SK-N-SH (cell line): ENCODE data around the gene TSPAN7. TPM values are rescaled to one million over a fixed set of nuclear protein-coding genes. Genes with fewer than 3 reads are reported as not detected.

Experiments used
- CTCF ChIA-PET: fragments of 300-600, 350-600 bp; formaldehyde crosslinking; extraction: SDS; loops from one replicate; lab custom pipeline; 2021; lab: Yijun Ruan, JAX
- POLR2A ChIA-PET: fragments of 350-600 bp; sonication (Branson Sonifier 250); formaldehyde crosslinking; extraction: SDS; loops from one replicate; lab custom pipeline; 2020; ENCODE audit warnings: antibody characterized with exemption, inconsistent platforms; lab: Yijun Ruan, JAX
- DNase-seq: peaks from one replicate; pipeline ENCODE4 v3.0.0; 2012
- H2AFZ ChIP-seq: fragments of 200-600 bp; sonication (generic); 2 replicates; pipeline ENCODE4 v1.8.1; 2016; ENCODE audit warnings: antibody characterized with exemption, mild to moderate bottlenecking, low read depth
- H3F3A ChIP-seq: fragments of 200-600 bp; sonication (generic); replicated peaks from 2 replicates; pipeline ENCODE3; 2016; ENCODE audit warnings: antibody characterized with exemption, mild to moderate bottlenecking; ENCODE audit not compliant: insufficient read depth
- H3K27ac ChIP-seq, 2 experiments: fragments of 200-500 bp in 1 of 2; fragments of 200-600 bp in 1 of 2; sonication (Bioruptor generic) in 1 of 2; sonication (generic), shearing (Covaris generic) in 1 of 2; 2 replicates each; pipeline versions ENCODE4 v1.5.1 to v1.6.1; 2014 to 2016; ENCODE audit warnings: low read depth in 2 of 2, inconsistent platforms in 1 of 2, low read length in 1 of 2, mild to moderate bottlenecking in 1 of 2, mixed read lengths in 1 of 2
- H3K27me3 ChIP-seq: fragments of 200-600 bp; sonication (generic), shearing (Covaris generic); 2 replicates; pipeline ENCODE4 v1.6.1; 2016; ENCODE audit warnings: mixed run types; ENCODE audit not compliant: insufficient read depth
- H3K36me3 ChIP-seq, 2 experiments: fragments of 200-500 bp in 1 of 2; fragments of 200-600 bp in 1 of 2; sonication (Bioruptor generic) in 1 of 2; sonication (generic) in 1 of 2; replicated peaks in 1 of 2; 2 replicates each; pipeline versions ENCODE3 to v1.5.1; 2014 to 2016; ENCODE audit warnings: low read length in 1 of 2, mild to moderate bottlenecking in 1 of 2; ENCODE audit not compliant: insufficient read depth in 2 of 2, control insufficient read depth in 1 of 2
- H3K4me1 ChIP-seq, 2 experiments: fragments of 200-500 bp in 1 of 2; fragments of 200-600 bp in 1 of 2; sonication (Bioruptor generic) in 1 of 2; sonication (generic), shearing (Covaris generic) in 1 of 2; 2 replicates each; pipeline versions ENCODE4 v1.5.1 to v1.6.1; 2014 to 2016; ENCODE audit warnings: low read depth in 1 of 2, low read length in 1 of 2, mixed run types in 1 of 2; ENCODE audit not compliant: insufficient read depth in 2 of 2, control insufficient read depth in 1 of 2
- H3K4me2 ChIP-seq: fragments of 200-600 bp; sonication (generic), shearing (Covaris generic); 2 replicates; pipeline ENCODE4 v1.6.1; 2017; ENCODE audit warnings: mixed run types
- H3K4me3 ChIP-seq, 2 experiments: fragments of 200-500 bp in 1 of 2; fragments of 200-600 bp in 1 of 2; sonication (Bioruptor generic) in 1 of 2; sonication (generic), shearing (Covaris generic) in 1 of 2; 2 replicates each; pipeline versions ENCODE4 v1.5.1 to v1.8.1; 2014 to 2016; ENCODE audit warnings: low read depth in 2 of 2, inconsistent platforms in 1 of 2, low read length in 1 of 2, mild to moderate bottlenecking in 1 of 2, mixed read lengths in 1 of 2, moderate library complexity in 1 of 2
- H3K79me2 ChIP-seq: fragments of 200-600 bp; sonication (generic); 2 replicates; pipeline ENCODE4 v1.8.1; 2017; ENCODE audit warnings: mild to moderate bottlenecking; ENCODE audit not compliant: insufficient read depth
- H3K9ac ChIP-seq: fragments of 200-600 bp; sonication (generic); 2 replicates; pipeline ENCODE4 v1.6.1; 2017; ENCODE audit warnings: mixed run types
- H3K9me2 ChIP-seq: fragments of 200-600 bp; sonication (generic); 2 replicates; pipeline ENCODE4 v1.6.1; 2017; ENCODE audit warnings: mixed run types
- H3K9me3 ChIP-seq: fragments of 200-600 bp; sonication (generic); 2 replicates; pipeline ENCODE4 v1.6.1; 2017; ENCODE audit warnings: mixed run types, mild to moderate bottlenecking, moderate library complexity
- H4K20me1 ChIP-seq: fragments of 200-600 bp; sonication (generic); 2 replicates; pipeline ENCODE4 v1.6.1; 2017; ENCODE audit warnings: mild to moderate bottlenecking, mixed run types; ENCODE audit not compliant: insufficient read depth
- ELF1 ChIP-seq: IDR thresholded peaks from 2 replicates; pipeline ENCODE4 v1.4.0; 2012
- EP300 ChIP-seq, 2 experiments: IDR thresholded peaks; 2 replicates each; pipeline versions ENCODE4 v1.4.0 to v1.6.1; 2012; ENCODE audit warnings: borderline replicate concordance in 1 of 2, low read depth in 1 of 2, low read length in 1 of 2
- FOXM1 ChIP-seq: IDR thresholded peaks from 2 replicates; pipeline ENCODE4 v1.4.0; 2012; ENCODE audit warnings: low read depth, mild to moderate bottlenecking
- GABPA ChIP-seq: IDR thresholded peaks from 2 replicates; pipeline ENCODE4 v1.4.0; 2012; ENCODE audit warnings: low read depth, mild to moderate bottlenecking
- GATA2 ChIP-seq: sonication (generic); formaldehyde crosslinking; IDR thresholded peaks from 2 replicates; pipeline ENCODE4 v1.5.0; 2020; ENCODE audit warnings: mild to moderate bottlenecking, missing genetic modification reagents
- MEF2A ChIP-seq: IDR thresholded peaks from 2 replicates; pipeline ENCODE4 v1.4.0; 2012; ENCODE audit warnings: low read depth, borderline replicate concordance
- MXI1 ChIP-seq: IDR thresholded peaks from 2 replicates; pipeline ENCODE4 v1.6.1; 2012; ENCODE audit warnings: mild to moderate bottlenecking, low read depth, low read length, improper control_type of control experiment
- POLR2AphosphoS5 ChIP-seq: IDR thresholded peaks from 2 replicates; pipeline ENCODE4 v1.6.1; 2012; ENCODE audit warnings: low read depth, low read length
- RAD21 ChIP-seq: IDR thresholded peaks from 2 replicates; pipeline ENCODE4 v1.6.1; 2012; ENCODE audit warnings: mild to moderate bottlenecking, low read length
- RXRA ChIP-seq: IDR thresholded peaks from 2 replicates; pipeline ENCODE4 v1.4.0; 2012; ENCODE audit warnings: low read depth, mild to moderate bottlenecking, borderline replicate concordance
- TAF1 ChIP-seq: IDR thresholded peaks from 2 replicates; pipeline ENCODE4 v1.6.1; 2012; ENCODE audit warnings: low read depth, mild to moderate bottlenecking, low read length, moderate library complexity, borderline replicate concordance
- TCF12 ChIP-seq: IDR thresholded peaks from 2 replicates; pipeline ENCODE4 v1.4.0; 2012
- TEAD4 ChIP-seq: IDR thresholded peaks from 2 replicates; pipeline ENCODE4 v1.4.0; 2012; ENCODE audit warnings: mild to moderate bottlenecking, borderline replicate concordance; ENCODE audit not compliant: insufficient read depth
- USF1 ChIP-seq: IDR thresholded peaks from 2 replicates; pipeline ENCODE4 v1.4.0; 2012; ENCODE audit warnings: low read depth, borderline replicate concordance
- ZBTB33 ChIP-seq: IDR thresholded peaks from 2 replicates; pipeline ENCODE4 v1.4.0; 2012; ENCODE audit warnings: low read depth, borderline replicate concordance
- WGBS: methylation state at CpG from one replicate; pipeline ENCODE4 v1.1.6; 2017; ENCODE audit warnings: low lambda C conversion rate; 5-methylcytosine and 5-hydroxymethylcytosine counted together
- polyA plus RNA-seq, 3 experiments: library from polyadenylated mRNA; depleted of rRNA; stranded (reverse); fragments of >200 nt; gene quantifications; 2 replicates each; pipeline ENCODE4 v1.2.3, GENCODE V29; 2012
- TF ChIP-seq, protein P1 (sequence below): fragments of 150-350 bp; IDR thresholded peaks from 2 replicates; pipeline ENCODE4 v1.6.1; 2017; ENCODE audit warnings: antibody characterized with exemption, low read length, low read depth, borderline replicate concordance
- TF ChIP-seq, protein P2 (sequence below): fragments of 150-350 bp; IDR thresholded peaks from 2 replicates; pipeline ENCODE4 v1.6.1; 2016; ENCODE audit warnings: mild to moderate bottlenecking, low read depth, low read length
- TF ChIP-seq, protein P3 (sequence below): IDR thresholded peaks from 2 replicates; pipeline ENCODE4; 2012

The TSPAN7 gene
- polyA plus RNA-seq, 1 of the 3 experiments (the other 2 are of a cell fraction): 0.39 TPM

GRCh38 chrX:38638952-38639529 is 77.7 kb downstream of the TSPAN7 start:
- DNase-seq: no peak
- no peak overlapping the region for H3K4me3 ChIP-seq
- H4K20me1 ChIP-seq: no peaks in the 10 kb centered on the region
- H3F3A ChIP-seq: no peaks in the 10 kb centered on the region
- no peaks in the 10 kb centered on the region for H3K9me2 ChIP-seq
- CTCF ChIA-PET: interaction anchor here (1.6 kb wide), 1 partner anchor 12 kb away, joined by 3 read pairs; no protein-coding TSS in a partner anchor
- peaks cover 4% of the 10 kb centered on the region; the same call in 1 of the 2 replicates for H3K27me3 ChIP-seq
- H3K4me1 ChIP-seq: peaks cover 0 to 4% of the 10 kb centered on the region in 2 experiments; a peak in 1 of 4 replicates
- no peaks in the 10 kb centered on the region for H3K9me3 ChIP-seq
- H3K79me2 ChIP-seq: no peaks in the 10 kb centered on the region
- WGBS: 13% methylated on average over 5 of the region's 5 CpGs
- no peak overlapping the region for H3K9ac ChIP-seq
- no peaks in the 10 kb centered on the region for H3K36me3 ChIP-seq
- POLR2A ChIA-PET: no interaction called here
- H3K4me2 ChIP-seq: no peak overlapping the region
- H2AFZ ChIP-seq: no peak overlapping the region
- no peak overlapping the region for H3K27ac ChIP-seq
- TF ChIP-seq RXRA (no peak), USF1 (no peak), MEF2A (no peak), TEAD4 (no peak), GATA2 (CRISPR knock-in tag) (no peak), ZBTB33 (no peak), FOXM1 (no peak), ELF1 (no peak), EP300 (IDR thresholded peaks at IDR 0.05; ENCODE audit: borderline replicate concordance in 1 of 2, low read depth in 1 of 2, low read length in 1 of 2) (no peak)
- TF ChIP-seq, protein P1, sequence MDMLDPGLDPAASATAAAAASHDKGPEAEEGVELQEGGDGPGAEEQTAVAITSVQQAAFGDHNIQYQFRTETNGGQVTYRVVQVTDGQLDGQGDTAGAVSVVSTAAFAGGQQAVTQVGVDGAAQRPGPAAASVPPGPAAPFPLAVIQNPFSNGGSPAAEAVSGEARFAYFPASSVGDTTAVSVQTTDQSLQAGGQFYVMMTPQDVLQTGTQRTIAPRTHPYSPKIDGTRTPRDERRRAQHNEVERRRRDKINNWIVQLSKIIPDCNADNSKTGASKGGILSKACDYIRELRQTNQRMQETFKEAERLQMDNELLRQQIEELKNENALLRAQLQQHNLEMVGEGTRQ: no peak
- TF ChIP-seq, protein P2, sequence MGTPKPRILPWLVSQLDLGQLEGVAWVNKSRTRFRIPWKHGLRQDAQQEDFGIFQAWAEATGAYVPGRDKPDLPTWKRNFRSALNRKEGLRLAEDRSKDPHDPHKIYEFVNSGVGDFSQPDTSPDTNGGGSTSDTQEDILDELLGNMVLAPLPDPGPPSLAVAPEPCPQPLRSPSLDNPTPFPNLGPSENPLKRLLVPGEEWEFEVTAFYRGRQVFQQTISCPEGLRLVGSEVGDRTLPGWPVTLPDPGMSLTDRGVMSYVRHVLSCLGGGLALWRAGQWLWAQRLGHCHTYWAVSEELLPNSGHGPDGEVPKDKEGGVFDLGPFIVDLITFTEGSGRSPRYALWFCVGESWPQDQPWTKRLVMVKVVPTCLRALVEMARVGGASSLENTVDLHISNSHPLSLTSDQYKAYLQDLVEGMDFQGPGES: no peak

DNA sequence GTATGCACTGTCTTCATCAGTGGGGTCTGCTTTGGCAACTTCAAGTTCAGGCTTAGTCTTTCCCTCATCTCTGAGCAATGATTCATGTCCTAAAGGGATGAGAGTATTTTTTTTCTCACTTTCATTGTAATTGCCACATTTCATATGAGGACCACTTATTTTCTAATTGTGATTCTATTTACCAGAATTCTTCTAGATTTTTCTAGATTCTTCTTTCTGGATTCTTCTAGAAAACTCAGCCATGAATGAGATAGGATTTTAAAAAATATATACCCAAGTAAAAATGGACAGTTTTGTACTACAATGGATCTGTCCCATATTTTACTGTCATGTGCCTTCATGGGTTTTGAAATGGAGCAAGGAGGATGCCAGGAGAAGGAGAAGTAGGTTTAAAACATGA is 78.4 kb downstream of the TSPAN7 start:
- POLR2A ChIA-PET: no interaction called here
- DNase-seq: no peak
- H3K27me3 ChIP-seq: peaks cover 4% of the 10 kb centered on the region; the same call in 1 of the 2 replicates
- TF ChIP-seq MXI1 (no peak), TAF1 (no peak), USF1 (no peak), POLR2AphosphoS5 (no peak), GABPA (no peak), RAD21 (no peak), TCF12 (no peak), EP300 (IDR thresholded peaks at IDR 0.05; ENCODE audit: borderline replicate concordance in 1 of 2, low read depth in 1 of 2, low read length in 1 of 2) (no peak)
- TF ChIP-seq, protein P2: no peak
- TF ChIP-seq, protein P3, sequence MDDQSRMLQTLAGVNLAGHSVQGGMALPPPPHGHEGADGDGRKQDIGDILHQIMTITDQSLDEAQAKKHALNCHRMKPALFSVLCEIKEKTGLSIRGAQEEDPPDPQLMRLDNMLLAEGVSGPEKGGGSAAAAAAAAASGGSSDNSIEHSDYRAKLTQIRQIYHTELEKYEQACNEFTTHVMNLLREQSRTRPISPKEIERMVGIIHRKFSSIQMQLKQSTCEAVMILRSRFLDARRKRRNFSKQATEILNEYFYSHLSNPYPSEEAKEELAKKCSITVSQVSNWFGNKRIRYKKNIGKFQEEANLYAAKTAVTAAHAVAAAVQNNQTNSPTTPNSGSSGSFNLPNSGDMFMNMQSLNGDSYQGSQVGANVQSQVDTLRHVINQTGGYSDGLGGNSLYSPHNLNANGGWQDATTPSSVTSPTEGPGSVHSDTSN: no peak

More for the DNA sequence above, 78.4 kb downstream of the TSPAN7 start:
- Histone ChIP-seq H3K9ac (no peak overlapping the region), H3K9me3 (no peaks in the 10 kb centered on the region), H3F3A (no peaks in the 10 kb centered on the region), H3K36me3 (no peaks in the 10 kb centered on the region), H3K4me2 (no peak overlapping the region), H3K79me2 (no peaks in the 10 kb centered on the region), H3K4me3 (no peak overlapping the region), H3K4me1 (peaks cover 0 to 4% of the 10 kb centered on the region in 2 experiments; a peak in 1 of 4 replicates), H2AFZ (no peak overlapping the region), H3K27ac (no peak overlapping the region), H4K20me1 (no peaks in the 10 kb centered on the region), H3K9me2 (no peaks in the 10 kb centered on the region)
- CTCF ChIA-PET: interaction anchor here (1.0 kb wide), 1 partner anchor 12 kb away, joined by 3 read pairs; no protein-coding TSS in a partner anchor
